SK-N-SH treated with all-trans-retinoic acid at 6 μM for 48 hours (cell line): ENCODE data around the gene CAVIN1.

Experiments
- ARNTL ChIP-seq: fragments of 450-650 bp; formaldehyde crosslinking; IDR thresholded peaks from 2 replicates; pipeline ENCODE4 v1.5.0; 2020; ENCODE audit warnings: low read depth, mild to moderate bottlenecking, moderate library complexity, borderline replicate concordance
- CREB5 ChIP-seq: fragments of 250-450 bp; sonication (Bioruptor Pico); IDR thresholded peaks from 2 replicates; pipeline ENCODE4 v1.5.1; 2020; ENCODE audit warnings: low read depth, mild to moderate bottlenecking, moderate library complexity
- CSDC2 ChIP-seq: fragments of 250-450 bp; sonication (Bioruptor Pico); IDR thresholded peaks from 2 replicates; pipeline ENCODE4 v1.5.0; 2020; ENCODE audit warnings: mild to moderate bottlenecking, moderate library complexity
- GLIS3 ChIP-seq: fragments of 250-450 bp; sonication (Bioruptor Pico); IDR thresholded peaks from 2 replicates; pipeline ENCODE4 v1.5.0; 2020; ENCODE audit warnings: mild to moderate bottlenecking, moderate library complexity
- ISL1 ChIP-seq: fragments of 250-450 bp; sonication (Bioruptor Pico); IDR thresholded peaks from 2 replicates; pipeline ENCODE4 v2.1.2; 2022; ENCODE audit warnings: mild to moderate bottlenecking, moderate library complexity
- PATZ1 ChIP-seq: fragments of 250-450 bp; sonication (Bioruptor Pico); IDR thresholded peaks from 2 replicates; pipeline ENCODE4 v1.8.0; 2020; ENCODE audit warnings: mild to moderate bottlenecking, moderate library complexity, borderline replicate concordance
- POU6F1 ChIP-seq: fragments of 250-450 bp; sonication (Bioruptor Pico); IDR thresholded peaks from 2 replicates; pipeline ENCODE4 v1.8.0; 2021; ENCODE audit warnings: low read depth, mild to moderate bottlenecking, moderate library complexity, borderline replicate concordance
- PPARA ChIP-seq: fragments of 250-450 bp; sonication (Bioruptor Pico); IDR thresholded peaks from 2 replicates; pipeline ENCODE4 v1.5.0; 2020; ENCODE audit warnings: mild to moderate bottlenecking, borderline replicate concordance
- RARB ChIP-seq: fragments of 250-450 bp; sonication (Bioruptor Pico); IDR thresholded peaks from 2 replicates; pipeline ENCODE4 v1.8.0; 2021; ENCODE audit warnings: mild to moderate bottlenecking, moderate library complexity
- SNAI2 ChIP-seq: fragments of 250-450 bp; sonication (Bioruptor Pico); IDR thresholded peaks from 2 replicates; pipeline ENCODE4 v1.5.0; 2020; ENCODE audit warnings: mild to moderate bottlenecking, moderate library complexity
- ZC3H10 ChIP-seq: fragments of 250-450 bp; sonication (Bioruptor Pico); IDR thresholded peaks from 2 replicates; pipeline ENCODE4 v1.5.1; 2021; ENCODE audit warnings: mild to moderate bottlenecking, moderate library complexity
- ZNF565 ChIP-seq: fragments of 450-650 bp; formaldehyde crosslinking; conservative IDR thresholded peaks from 2 replicates; pipeline ENCODE4 v1.5.0; 2020; ENCODE audit warnings: low read depth, mild to moderate bottlenecking, moderate library complexity
- ZNF70 ChIP-seq: fragments of 450-650 bp; formaldehyde crosslinking; IDR thresholded peaks from 2 replicates; pipeline ENCODE4 v1.5.0; 2020; ENCODE audit warnings: mild to moderate bottlenecking, moderate library complexity
- ZNF8 ChIP-seq: fragments of 450-650 bp; formaldehyde crosslinking; IDR thresholded peaks from 2 replicates; pipeline ENCODE4 v1.5.0; 2020; ENCODE audit warnings: mild to moderate bottlenecking, moderate library complexity

DNA sequence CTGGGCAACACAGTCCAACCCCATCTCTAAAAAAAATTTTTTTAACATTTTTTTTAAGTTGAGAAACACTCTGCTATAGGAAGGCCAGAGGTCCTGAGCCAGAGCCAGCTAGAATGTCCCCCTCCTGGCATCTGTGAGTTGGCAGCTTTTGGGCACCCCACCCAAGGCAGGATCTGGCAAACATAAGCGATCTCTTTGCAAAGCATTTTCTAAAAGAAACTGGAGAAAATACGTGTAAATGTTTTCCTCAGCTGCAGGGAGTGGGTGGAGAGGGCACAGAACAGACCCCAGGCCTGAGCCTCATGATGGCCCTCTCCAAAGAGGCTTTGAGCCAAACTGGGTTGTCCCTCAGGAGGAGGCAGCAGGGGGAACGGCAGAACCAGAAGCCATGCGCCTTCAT lies 11.7 kb downstream of the CAVIN1 start:
- TF ChIP-seq PATZ1 (CRISPR knock-in tag): no peak
- no peak for TF ChIP-seq ZNF565 (CRISPR knock-in tag)
- TF ChIP-seq ARNTL (CRISPR knock-in tag): no peak
- TF ChIP-seq GLIS3 (CRISPR knock-in tag): no peak
- TF ChIP-seq RARB (CRISPR knock-in tag): no peak
- no peak for TF ChIP-seq CSDC2 (CRISPR knock-in tag)
- no peak for TF ChIP-seq CREB5 (CRISPR knock-in tag)
- TF ChIP-seq ZC3H10 (CRISPR knock-in tag): no peak
- TF ChIP-seq ISL1 (CRISPR knock-in tag): no peak
- no peak for TF ChIP-seq SNAI2 (CRISPR knock-in tag)
- no peak for TF ChIP-seq POU6F1 (CRISPR knock-in tag)
- no peak for TF ChIP-seq PPARA (CRISPR knock-in tag)
- no peak for TF ChIP-seq ZNF8
- TF ChIP-seq ZNF70 (CRISPR knock-in tag): no peak
